ENCODE data around the gene NEURL1B.
A peak's percentile ranks its signal among the peaks of the same experiment; 100 is the strongest.

DNA sequence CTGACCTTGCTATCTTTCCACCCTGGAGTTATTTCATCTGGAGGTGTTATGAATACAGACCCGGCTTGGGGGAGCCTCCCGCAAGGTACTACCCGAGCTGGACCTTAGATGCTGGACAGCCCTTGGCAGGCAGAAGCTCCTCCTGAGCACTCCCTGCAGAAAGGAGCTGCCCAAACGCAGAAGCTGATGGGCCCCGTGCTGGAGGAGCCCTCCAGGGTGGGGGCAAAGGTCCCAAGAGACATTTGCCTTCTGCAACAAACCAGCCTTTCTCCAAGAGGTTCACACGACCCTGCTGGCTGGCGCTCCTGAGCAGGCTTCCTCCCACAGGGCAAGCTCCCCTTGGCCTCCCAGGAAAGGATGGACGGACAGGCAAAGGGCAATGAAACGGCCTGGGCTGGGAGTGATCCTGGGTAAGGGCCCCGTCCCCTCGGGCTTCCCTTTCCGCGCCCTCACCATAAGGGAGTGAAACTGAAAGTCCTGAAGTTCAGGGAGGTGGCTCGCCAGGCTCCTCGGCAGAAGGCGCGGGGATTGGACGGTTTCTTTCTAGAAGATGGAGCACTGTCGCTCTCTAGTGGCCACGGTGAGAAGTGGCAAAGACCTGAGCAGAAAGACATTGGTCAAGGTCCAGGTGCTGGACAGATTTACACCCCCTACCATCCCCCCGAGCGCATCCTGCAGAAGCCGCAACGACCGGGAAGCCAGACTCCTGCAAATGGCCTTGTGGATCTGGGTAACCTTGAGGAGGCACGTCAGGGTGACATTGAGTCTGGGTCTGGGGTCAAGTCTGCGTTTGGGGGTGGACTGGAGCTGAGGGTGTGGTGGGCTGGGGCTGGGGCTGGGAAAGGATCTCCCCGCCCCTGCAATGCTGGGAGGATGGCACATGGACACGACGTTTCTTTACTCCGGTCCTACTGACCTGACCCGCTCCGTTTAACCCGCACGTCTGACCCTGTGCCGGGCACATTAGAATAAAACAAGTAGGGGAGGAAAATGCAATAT lies 56.4 kb downstream of the NEURL1B start:
- TF ChIP-seq CTCF (IDR thresholded peaks at IDR 0.05) (peak; percentile 86 to 97 (median 92)), POLR2A (IDR thresholded peaks at IDR 0.05) (no peak)

All from right lobe of liver (tissue), 4 donors.